Measurements from ENCODE around the gene PTPRD.

PTPRD gene

GRCh38 chr9:10048994-10049393, 563.8 kb downstream of the PTPRD start:
- no peaks in the 10 kb centered on the region for H3K36me3 ChIP-seq (ENCODE audit: insufficient read depth, low read length)
- H3K4me3 ChIP-seq (ENCODE audit: low read length) = no peak overlapping the region
- H3K27me3 ChIP-seq (ENCODE audit: insufficient read depth, low read length) = no peaks in the 10 kb centered on the region
- no peaks in the 10 kb centered on the region for H3K4me1 ChIP-seq (ENCODE audit: insufficient read depth, low read length)
- H3K9me3 ChIP-seq (ENCODE audit: low read length) = no peaks in the 10 kb centered on the region
- no peak overlapping the region for H2AFZ ChIP-seq (ENCODE audit: low read depth, low read length)

- Histone ChIP-seq H3K27me3 (ENCODE audit: insufficient read depth, low read length) (no peaks in the 10 kb centered on the region), H3K4me3 (ENCODE audit: low read length) (no peak overlapping the region), H2AFZ (ENCODE audit: low read depth, low read length) (no peak overlapping the region), H3K36me3 (ENCODE audit: insufficient read depth, low read length) (no peaks in the 10 kb centered on the region), H3K9me3 (ENCODE audit: low read length) (no peaks in the 10 kb centered on the region), H3K4me1 (ENCODE audit: insufficient read depth, low read length) (no peaks in the 10 kb centered on the region)
Measured at GRCh38 chr9:10045598-10045997, 567.2 kb downstream of the PTPRD start.

- H2AFZ ChIP-seq (ENCODE audit: low read depth, low read length) = no peak overlapping the region
- H3K9me3 ChIP-seq (ENCODE audit: low read length) = no peaks in the 10 kb centered on the region
- no peak overlapping the region for H3K4me3 ChIP-seq (ENCODE audit: low read length)
- no peaks in the 10 kb centered on the region for H3K4me1 ChIP-seq (ENCODE audit: insufficient read depth, low read length)
- no peaks in the 10 kb centered on the region for H3K36me3 ChIP-seq (ENCODE audit: insufficient read depth, low read length)
- no peaks in the 10 kb centered on the region for H3K27me3 ChIP-seq (ENCODE audit: insufficient read depth, low read length)
Measured at GRCh38 chr9:10041726-10042229, 571.0 kb downstream of the PTPRD start.

- H2AFZ ChIP-seq (ENCODE audit: low read depth, low read length) = no peak overlapping the region
- no peaks in the 10 kb centered on the region for H3K27me3 ChIP-seq (ENCODE audit: insufficient read depth, low read length)
- no peaks in the 10 kb centered on the region for H3K36me3 ChIP-seq (ENCODE audit: insufficient read depth, low read length)
- no peaks in the 10 kb centered on the region for H3K9me3 ChIP-seq (ENCODE audit: low read length)
- H3K4me1 ChIP-seq (ENCODE audit: insufficient read depth, low read length) = no peaks in the 10 kb centered on the region
- no peak overlapping the region for H3K4me3 ChIP-seq (ENCODE audit: low read length)
Measured at GRCh38 chr9:10036095-10036494, 576.7 kb downstream of the PTPRD start.

- Histone ChIP-seq H3K4me1 (ENCODE audit: insufficient read depth, low read length) (no peaks in the 10 kb centered on the region), H3K9me3 (ENCODE audit: low read length) (no peaks in the 10 kb centered on the region), H2AFZ (ENCODE audit: low read depth, low read length) (no peak overlapping the region), H3K36me3 (ENCODE audit: insufficient read depth, low read length) (no peaks in the 10 kb centered on the region), H3K27me3 (ENCODE audit: insufficient read depth, low read length) (no peaks in the 10 kb centered on the region), H3K4me3 (ENCODE audit: low read length) (no peak overlapping the region)
Measured at GRCh38 chr9:10032166-10032565, 580.6 kb downstream of the PTPRD start.

- H3K4me3 ChIP-seq (ENCODE audit: low read length) = no peak overlapping the region
- no peaks in the 10 kb centered on the region for H3K27me3 ChIP-seq (ENCODE audit: insufficient read depth, low read length)
- no peaks in the 10 kb centered on the region for H3K9me3 ChIP-seq (ENCODE audit: low read length)
- H3K36me3 ChIP-seq (ENCODE audit: insufficient read depth, low read length) = no peaks in the 10 kb centered on the region
- H3K4me1 ChIP-seq (ENCODE audit: insufficient read depth, low read length) = peaks cover 2% of the 10 kb centered on the region
- H2AFZ ChIP-seq (ENCODE audit: low read depth, low read length) = no peak overlapping the region
Measured at GRCh38 chr9:10026443-10026984, 586.3 kb downstream of the PTPRD start.

- H3K27me3 ChIP-seq (ENCODE audit: insufficient read depth, low read length) = no peaks in the 10 kb centered on the region
- H3K9me3 ChIP-seq (ENCODE audit: low read length) = no peaks in the 10 kb centered on the region
- no peak overlapping the region for H2AFZ ChIP-seq (ENCODE audit: low read depth, low read length)
- no peak overlapping the region for H3K4me3 ChIP-seq (ENCODE audit: low read length)
- H3K36me3 ChIP-seq (ENCODE audit: insufficient read depth, low read length) = no peaks in the 10 kb centered on the region
- H3K4me1 ChIP-seq (ENCODE audit: insufficient read depth, low read length) = no peaks in the 10 kb centered on the region
Measured at GRCh38 chr9:10015755-10016154, 597.0 kb downstream of the PTPRD start.

- Histone ChIP-seq H3K36me3 (ENCODE audit: insufficient read depth, low read length) (no peaks in the 10 kb centered on the region), H3K27me3 (ENCODE audit: insufficient read depth, low read length) (no peaks in the 10 kb centered on the region), H2AFZ (ENCODE audit: low read depth, low read length) (no peak overlapping the region), H3K4me1 (ENCODE audit: insufficient read depth, low read length) (peaks cover 1% of the 10 kb centered on the region), H3K4me3 (ENCODE audit: low read length) (no peak overlapping the region), H3K9me3 (ENCODE audit: low read length) (no peaks in the 10 kb centered on the region)
Measured at GRCh38 chr9:10014889-10015288, 597.9 kb downstream of the PTPRD start.

- peaks cover 5% of the 10 kb centered on the region for H3K4me1 ChIP-seq (ENCODE audit: insufficient read depth, low read length)
- H2AFZ ChIP-seq (ENCODE audit: low read depth, low read length) = no peak overlapping the region
- no peaks in the 10 kb centered on the region for H3K9me3 ChIP-seq (ENCODE audit: low read length)
- no peaks in the 10 kb centered on the region for H3K27me3 ChIP-seq (ENCODE audit: insufficient read depth, low read length)
- no peaks in the 10 kb centered on the region for H3K36me3 ChIP-seq (ENCODE audit: insufficient read depth, low read length)
- no peak overlapping the region for H3K4me3 ChIP-seq (ENCODE audit: low read length)
Measured at GRCh38 chr9:10009401-10009800, 603.4 kb downstream of the PTPRD start.

- Histone ChIP-seq H3K27me3 (ENCODE audit: insufficient read depth, low read length) (no peaks in the 10 kb centered on the region), H3K9me3 (ENCODE audit: low read length) (no peaks in the 10 kb centered on the region), H2AFZ (ENCODE audit: low read depth, low read length) (no peak overlapping the region), H3K4me3 (ENCODE audit: low read length) (no peak overlapping the region), H3K4me1 (ENCODE audit: insufficient read depth, low read length) (peaks cover 5% of the 10 kb centered on the region), H3K36me3 (ENCODE audit: insufficient read depth, low read length) (no peaks in the 10 kb centered on the region)
Measured at GRCh38 chr9:10008101-10008799, 604.6 kb downstream of the PTPRD start.

GRCh38 chr9:10007356-10007755, 605.4 kb downstream of the PTPRD start:
- Histone ChIP-seq H3K27me3 (ENCODE audit: insufficient read depth, low read length) (no peaks in the 10 kb centered on the region), H2AFZ (ENCODE audit: low read depth, low read length) (no peak overlapping the region), H3K36me3 (ENCODE audit: insufficient read depth, low read length) (no peaks in the 10 kb centered on the region), H3K9me3 (ENCODE audit: low read length) (no peaks in the 10 kb centered on the region), H3K4me3 (ENCODE audit: low read length) (no peak overlapping the region), H3K4me1 (ENCODE audit: insufficient read depth, low read length) (peaks cover 5% of the 10 kb centered on the region)

GRCh38 chr9:10005206-10005605, 607.6 kb downstream of the PTPRD start:
- Histone ChIP-seq H2AFZ (ENCODE audit: low read depth, low read length) (no peak overlapping the region), H3K9me3 (ENCODE audit: low read length) (no peaks in the 10 kb centered on the region), H3K4me1 (ENCODE audit: insufficient read depth, low read length) (peaks cover 5% of the 10 kb centered on the region), H3K27me3 (ENCODE audit: insufficient read depth, low read length) (no peaks in the 10 kb centered on the region), H3K36me3 (ENCODE audit: insufficient read depth, low read length) (no peaks in the 10 kb centered on the region), H3K4me3 (ENCODE audit: low read length) (no peak overlapping the region)

- no peaks in the 10 kb centered on the region for H3K36me3 ChIP-seq (ENCODE audit: insufficient read depth, low read length)
- H3K4me3 ChIP-seq (ENCODE audit: low read length) = no peak overlapping the region
- H3K4me1 ChIP-seq (ENCODE audit: insufficient read depth, low read length) = no peaks in the 10 kb centered on the region
- no peaks in the 10 kb centered on the region for H3K9me3 ChIP-seq (ENCODE audit: low read length)
- H2AFZ ChIP-seq (ENCODE audit: low read depth, low read length) = no peak overlapping the region
- H3K27me3 ChIP-seq (ENCODE audit: insufficient read depth, low read length) = no peaks in the 10 kb centered on the region
Measured at GRCh38 chr9:10003047-10003446, 609.8 kb downstream of the PTPRD start.

GRCh38 chr9:10000669-10001068, 612.1 kb downstream of the PTPRD start:
- Histone ChIP-seq H3K36me3 (ENCODE audit: insufficient read depth, low read length) (no peaks in the 10 kb centered on the region), H3K9me3 (ENCODE audit: low read length) (no peaks in the 10 kb centered on the region), H2AFZ (ENCODE audit: low read depth, low read length) (no peak overlapping the region), H3K4me3 (ENCODE audit: low read length) (no peak overlapping the region), H3K4me1 (ENCODE audit: insufficient read depth, low read length) (no peaks in the 10 kb centered on the region), H3K27me3 (ENCODE audit: insufficient read depth, low read length) (no peaks in the 10 kb centered on the region)
